BLaER1 treated with 17β-estradiol and CSF1 and Interleukin-3, amounts not matched to agents 10 nM and 100 nM (cell line): ENCODE measurements around the gene HOXB7.

Experiments used
- H3K27ac ChIP-seq, 11 experiments: shearing (Covaris generic); formaldehyde crosslinking; 2 replicates each; pipeline ENCODE4 v1.8.1; 2022
- H3K27me3 ChIP-seq, 11 experiments: shearing (Covaris generic); formaldehyde crosslinking; 2 replicates each; pipeline ENCODE4 v1.8.1; 2022
- H3K36me3 ChIP-seq, 11 experiments: shearing (Covaris generic); formaldehyde crosslinking; 2 replicates each; pipeline ENCODE4 v1.8.1; 2022
- H3K4me1 ChIP-seq, 10 experiments: shearing (Covaris generic); formaldehyde crosslinking; 2 replicates each; pipeline ENCODE4 v1.8.1; 2022
- H3K4me2 ChIP-seq, 11 experiments: shearing (Covaris generic); formaldehyde crosslinking; 2 replicates each; pipeline ENCODE4 v1.8.1; 2022
- H3K4me3 ChIP-seq, 10 experiments: shearing (Covaris generic); formaldehyde crosslinking; 2 replicates each; pipeline ENCODE4 v1.8.1; 2022
- H3K9ac ChIP-seq, 11 experiments: shearing (Covaris generic); formaldehyde crosslinking; 2 replicates each; pipeline ENCODE4 v1.8.1; 2022
- H3K9me3 ChIP-seq, 11 experiments: shearing (Covaris generic); formaldehyde crosslinking; replicated peaks in 1 of 11; 2 replicates each; pipeline ENCODE4 v1.8.1; 2022
- H4K20me1 ChIP-seq, 11 experiments: shearing (Covaris generic); formaldehyde crosslinking; 2 replicates each; pipeline ENCODE4 v1.8.1; 2022
- Cebpa-rat ChIP-seq, 11 experiments: shearing (Covaris generic); IDR thresholded peaks; 2 replicates each; pipeline ENCODE4 v1.8.1; 2022

The HOXB7 gene

GRCh38 chr17:48584223-48584741, 26.5 kb downstream of the HOXB7 start:
- H3K9me3 ChIP-seq: 0 out of 22 replicates have a peak, but pooled peaks cover 0 to under 1% (median 0%) of the 10 kb centered on the region in 11 experiments
- H3K4me2 ChIP-seq: no peak overlapping the region
- H3K4me1 ChIP-seq: peaks cover 11 to 41% (median 22%) of the 10 kb centered on the region in 10 experiments; a peak in 18 of 20 replicates
- peaks cover 0 to 96% (median 85%) of the 10 kb centered on the region in 11 experiments; a peak in 18 of 22 replicates for H4K20me1 ChIP-seq
- H3K27me3 ChIP-seq: peaks cover 99 to 100% (median 100%) of the 10 kb centered on the region in 11 experiments
- H3K36me3 ChIP-seq: no peaks in the 10 kb centered on the region
- H3K4me3 ChIP-seq: no peak overlapping the region
- TF ChIP-seq Cebpa-rat (IDR thresholded peaks at IDR 0.05): no peak
- H3K9ac ChIP-seq: no peak overlapping the region
- H3K27ac ChIP-seq: no peak overlapping the region

DNA sequence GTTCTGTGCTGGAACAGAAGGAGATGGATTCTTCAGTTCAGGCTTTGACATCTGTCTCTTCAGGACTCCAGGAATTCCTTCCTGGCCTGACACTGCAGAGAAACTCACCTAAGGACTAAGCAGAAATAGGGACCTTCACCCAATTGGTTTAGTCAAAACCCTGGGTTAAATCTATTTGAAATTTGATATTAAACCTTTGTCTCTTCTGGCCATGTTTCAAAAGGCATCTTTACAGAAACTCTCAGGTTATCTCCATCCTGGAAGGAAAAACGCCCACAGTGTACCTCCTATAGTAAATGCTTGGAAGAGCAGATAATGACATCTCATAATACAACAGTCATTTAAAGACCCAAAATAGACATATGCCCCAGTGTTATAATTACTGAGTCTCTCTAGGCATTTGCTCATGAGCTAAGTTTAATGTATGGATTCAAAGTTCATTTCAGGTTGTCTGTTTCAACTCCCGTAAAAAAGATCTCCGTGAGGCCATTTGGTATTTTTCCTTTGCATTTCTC, 27.1 kb downstream of the HOXB7 start:
- Histone ChIP-seq H4K20me1 (peaks cover 0 to 96% (median 86%) of the 10 kb centered on the region in 11 experiments; a peak in 18 of 22 replicates), H3K4me2 (no peak overlapping the region), H3K9ac (no peak overlapping the region), H3K4me1 (peaks cover 11 to 41% (median 22%) of the 10 kb centered on the region in 10 experiments; a peak in 18 of 20 replicates), H3K36me3 (no peaks in the 10 kb centered on the region), H3K4me3 (no peak overlapping the region), H3K27me3 (peaks cover 99 to 100% (median 100%) of the 10 kb centered on the region in 11 experiments), H3K27ac (no peak overlapping the region), H3K9me3 (peaks cover 0 to 5% (median 0%) of the 10 kb centered on the region in 11 experiments; a peak in 2 of 22 replicates)
- TF ChIP-seq Cebpa-rat (IDR thresholded peaks at IDR 0.05): no peak

GRCh38 chr17:48582750-48583069, 28.1 kb downstream of the HOXB7 start:
- peaks cover 0 to 9% (median 0%) of the 10 kb centered on the region in 11 experiments; a peak in 2 of 22 replicates for H3K9me3 ChIP-seq
- H3K4me2 ChIP-seq: no peak overlapping the region
- peaks cover 99 to 100% (median 100%) of the 10 kb centered on the region in 11 experiments for H3K27me3 ChIP-seq
- no peaks in the 10 kb centered on the region for H3K36me3 ChIP-seq
- peaks cover 10 to 33% (median 19%) of the 10 kb centered on the region in 10 experiments; a peak in 18 of 20 replicates for H3K4me1 ChIP-seq
- H3K9ac ChIP-seq: no peak overlapping the region
- no peak overlapping the region for H3K4me3 ChIP-seq
- TF ChIP-seq Cebpa-rat (IDR thresholded peaks at IDR 0.05): no peak
- peaks cover 0 to 89% (median 78%) of the 10 kb centered on the region in 11 experiments; a peak in 18 of 22 replicates for H4K20me1 ChIP-seq
- no peak overlapping the region for H3K27ac ChIP-seq

DNA sequence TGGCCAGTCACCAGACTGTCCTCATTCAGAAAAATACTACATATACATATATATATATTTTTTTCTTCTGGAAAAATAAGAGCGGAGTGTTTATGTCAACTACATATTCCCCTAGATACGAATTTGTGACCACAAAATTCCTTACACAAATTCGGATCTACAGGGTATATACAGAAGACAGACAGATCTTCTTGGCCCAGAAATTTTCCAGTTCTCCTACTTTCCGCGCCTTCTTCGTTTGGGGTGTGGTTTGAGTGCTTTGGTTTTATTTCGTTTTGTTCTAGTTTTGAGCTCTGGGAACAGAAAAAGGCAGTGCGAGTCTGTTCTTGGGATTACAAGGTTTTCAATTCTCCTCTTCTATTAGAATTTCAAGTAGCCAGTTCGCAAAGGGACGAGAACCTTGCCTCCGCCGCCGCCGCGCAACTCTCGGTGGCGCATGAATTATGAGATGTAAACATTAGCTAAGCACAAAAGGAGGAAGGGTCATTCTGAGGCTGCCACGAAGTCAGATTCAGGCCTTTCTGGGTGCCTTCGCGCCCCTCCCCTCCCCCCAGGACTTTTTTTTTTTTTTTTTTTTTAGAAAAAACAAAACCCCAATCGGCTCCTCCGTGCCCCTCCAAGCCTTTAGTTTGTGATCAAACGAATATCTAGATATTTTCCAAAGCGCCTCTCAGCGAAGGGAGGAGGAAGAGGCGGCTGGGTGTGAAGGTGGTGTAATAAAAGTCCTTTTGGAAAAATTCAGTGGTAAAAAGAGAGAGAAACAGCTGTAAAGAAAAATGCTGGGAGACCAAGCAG, 30.9 kb downstream of the HOXB7 start:
- Histone ChIP-seq H3K9me3 (peaks cover 0 to 9% (median 0%) of the 10 kb centered on the region in 11 experiments; a peak in 2 of 22 replicates), H3K36me3 (no peaks in the 10 kb centered on the region), H3K9ac (no peak overlapping the region), H3K27ac (no peak overlapping the region), H3K27me3 (peaks cover 99 to 100% (median 100%) of the 10 kb centered on the region in 11 experiments), H4K20me1 (peaks cover 0 to 87% (median 69%) of the 10 kb centered on the region in 11 experiments; a peak in 17 of 22 replicates), H3K4me3 (no peak overlapping the region), H3K4me2 (no peak overlapping the region), H3K4me1 (peaks cover 0 to 9% (median 2%) of the 10 kb centered on the region in 10 experiments; a peak in 5 of 20 replicates)
- no peak for TF ChIP-seq Cebpa-rat (IDR thresholded peaks at IDR 0.05)

DNA sequence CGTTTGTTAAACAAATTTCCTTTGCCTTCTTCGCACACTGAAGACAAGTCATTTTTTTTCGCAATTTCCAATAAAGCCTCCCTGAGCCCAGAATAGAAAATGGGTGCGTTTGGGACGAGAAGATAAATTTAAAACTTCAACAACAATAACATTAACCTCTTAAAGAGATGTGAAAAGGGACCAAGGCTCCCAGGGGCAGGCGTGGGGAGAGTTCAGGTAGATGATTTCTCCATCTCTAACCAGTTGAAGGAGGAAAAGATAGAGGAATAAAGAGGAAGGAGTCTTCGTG, 31.4 kb downstream of the HOXB7 start:
- Histone ChIP-seq H3K4me2 (no peak overlapping the region), H3K27ac (no peak overlapping the region), H4K20me1 (peaks cover 0 to 90% (median 67%) of the 10 kb centered on the region in 11 experiments; a peak in 17 of 22 replicates), H3K4me1 (peaks cover 0 to 9% (median 2%) of the 10 kb centered on the region in 10 experiments; a peak in 5 of 20 replicates), H3K9ac (no peak overlapping the region), H3K4me3 (no peak overlapping the region), H3K27me3 (peaks cover 100% of the 10 kb centered on the region in 11 experiments), H3K36me3 (no peaks in the 10 kb centered on the region), H3K9me3 (peaks cover 0 to 9% (median 0%) of the 10 kb centered on the region in 11 experiments; a peak in 2 of 22 replicates)
- no peak for TF ChIP-seq Cebpa-rat (IDR thresholded peaks at IDR 0.05)

DNA sequence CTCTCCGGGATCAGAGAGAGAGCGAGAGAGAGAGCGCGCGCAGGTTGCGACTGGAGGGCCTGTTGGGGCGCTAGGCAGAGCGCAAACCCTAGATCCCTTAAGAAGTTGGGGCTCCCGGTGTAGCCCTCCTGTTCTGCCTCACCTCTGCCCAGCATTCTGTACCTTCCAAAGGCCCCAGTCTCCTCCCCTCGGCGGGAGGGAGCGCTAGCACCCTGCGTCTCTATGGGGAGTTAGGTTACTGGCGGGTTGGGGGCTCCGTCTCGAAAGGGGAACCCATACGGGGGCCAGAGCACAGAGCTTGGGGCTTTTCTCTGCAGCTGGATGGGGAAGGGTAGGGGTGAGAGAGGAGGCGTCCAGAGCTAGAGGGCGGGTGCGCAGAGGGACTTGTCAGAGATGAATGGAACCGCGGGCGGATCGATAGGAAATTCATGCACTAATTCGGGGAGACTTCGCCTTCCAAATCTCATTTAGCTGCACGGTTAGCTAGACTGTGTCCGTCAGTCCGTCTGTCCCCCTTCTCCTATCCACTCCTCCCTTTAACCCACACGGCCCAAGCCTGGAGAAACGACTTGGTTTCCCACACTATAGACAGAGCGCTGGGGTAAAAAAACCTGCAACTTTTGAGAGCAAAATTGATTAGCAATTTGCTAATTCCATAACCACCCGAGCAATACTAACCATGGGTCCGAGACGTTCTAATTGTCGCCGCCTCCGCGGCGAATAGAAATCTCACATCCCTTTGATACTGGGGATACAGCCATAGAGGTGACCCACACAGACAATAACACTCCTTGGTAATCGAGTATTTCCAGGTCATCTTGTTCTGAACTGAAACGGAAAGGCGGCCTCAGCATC, 32.0 kb downstream of the HOXB7 start:
- Histone ChIP-seq H3K27ac (no peak overlapping the region), H3K4me2 (no peak overlapping the region), H3K9ac (no peak overlapping the region), H3K9me3 (peaks cover 0 to 9% (median 0%) of the 10 kb centered on the region in 11 experiments; a peak in 2 of 22 replicates), H3K36me3 (no peaks in the 10 kb centered on the region), H4K20me1 (peaks cover 0 to 90% (median 70%) of the 10 kb centered on the region in 11 experiments; a peak in 17 of 22 replicates), H3K4me3 (no peak overlapping the region), H3K4me1 (peaks cover 0 to 9% (median 2%) of the 10 kb centered on the region in 10 experiments; a peak in 5 of 20 replicates), H3K27me3 (peaks cover 100% of the 10 kb centered on the region in 11 experiments)
- TF ChIP-seq Cebpa-rat (IDR thresholded peaks at IDR 0.05): no peak

GRCh38 chr17:48577946-48578615, 32.7 kb downstream of the HOXB7 start, which contains the start of gene HOXB4:
HOXB4 (minus strand) TSS chr17:48578350; CDS start chr17:48578319, 31 bp downstream.
- Histone ChIP-seq H3K4me1 (peaks cover 0 to 9% (median 2%) of the 10 kb centered on the region in 10 experiments; a peak in 5 of 20 replicates), H4K20me1 (peaks cover 0 to 90% (median 72%) of the 10 kb centered on the region in 11 experiments; a peak in 17 of 22 replicates), H3K27me3 (peaks cover 100% of the 10 kb centered on the region in 11 experiments), H3K9me3 (peaks cover 0 to 9% (median 0%) of the 10 kb centered on the region in 11 experiments; a peak in 2 of 22 replicates), H3K4me3 (no peak within 1 kb of the TSS), H3K36me3 (no peaks in the 10 kb centered on the region), H3K9ac (no peak within 1 kb of the TSS), H3K4me2 (no peak within 1 kb of the TSS), H3K27ac (no peak within 1 kb of the TSS)
- TF ChIP-seq Cebpa-rat (IDR thresholded peaks at IDR 0.05): no peak
